ENCODE data around the gene SCRN2.

The SCRN2 gene

GRCh38 chr17:47840742-47841487 lies at the start of gene SCRN2:
TSS of gene SCRN2 (minus strand) at chr17:47841273. CDS start at chr17:47840843, 430 bp downstream.
- DNase-seq: peak; percentile 75

GRCh38 chr17:47889734-47890529 lies 48.9 kb upstream of the SCRN2 start:
- DNase-seq: peak; percentile 73

- DNase-seq: no peak
Measured at GRCh38 chr17:47888293-47888692, 47.2 kb upstream of the SCRN2 start.

GRCh38 chr17:47884905-47885730 lies 44.0 kb upstream of the SCRN2 start:
- DNase-seq: no peak

- no peak for DNase-seq
Measured at GRCh38 chr17:47884427-47884740, 43.3 kb upstream of the SCRN2 start.

- DNase-seq: no peak
Measured at GRCh38 chr17:47883589-47884426, 42.7 kb upstream of the SCRN2 start.

- DNase-seq: no peak
Measured at GRCh38 chr17:47882695-47883588, 41.9 kb upstream of the SCRN2 start.

GRCh38 chr17:47882247-47882646 lies 41.2 kb upstream of the SCRN2 start:
- no peak for DNase-seq

- no peak for DNase-seq
Measured at GRCh38 chr17:47879776-47880454, 38.8 kb upstream of the SCRN2 start.

- no peak for DNase-seq
Measured at GRCh38 chr17:47879028-47879585, 38.0 kb upstream of the SCRN2 start.

GRCh38 chr17:47878203-47879027 lies 37.3 kb upstream of the SCRN2 start:
- DNase-seq: no peak

GRCh38 chr17:47877368-47878034 lies 36.4 kb upstream of the SCRN2 start:
- DNase-seq: no peak

GRCh38 chr17:47875011-47875985 lies 34.2 kb upstream of the SCRN2 start:
- no peak for DNase-seq

GRCh38 chr17:47873200-47874090 lies 32.4 kb upstream of the SCRN2 start:
- no peak for DNase-seq

- DNase-seq: no peak
Measured at GRCh38 chr17:47872651-47873161, 31.6 kb upstream of the SCRN2 start.

- DNase-seq: no peak
Measured at GRCh38 chr17:47872019-47872650, 31.1 kb upstream of the SCRN2 start.
